ENCODE results near the gene THUMPD1. TPM values are rescaled to one million over a fixed set of nuclear protein-coding genes. Genes with fewer than 3 reads are reported as not detected.

THUMPD1 gene
- total RNA-seq, 1 experiment from 2014 or later = 33.9 TPM

GRCh38 chr16:20695024-20695423 lies 46.6 kb downstream of the THUMPD1 start:
- Histone ChIP-seq H3K79me2 (ENCODE audit: insufficient read depth, low read length) (no peaks in the 10 kb centered on the region), H3K4me1 (ENCODE audit: control insufficient read depth in 1 of 2, insufficient read depth in 2 of 2, low read length in 2 of 2) (peaks cover 0 to 2% of the 10 kb centered on the region in 2 experiments; a peak in 1 of 4 replicates), H3K9me3 (ENCODE audit: control insufficient read depth in 1 of 2, insufficient read depth in 1 of 2, low read depth in 1 of 2, low read length in 2 of 2) (no peaks in the 10 kb centered on the region), H3K9ac (ENCODE audit: low read length) (no peak overlapping the region), H2AFZ (ENCODE audit: low read depth, low read length, poor library complexity, severe bottlenecking) (no peak overlapping the region), H3K27ac (ENCODE audit: low read depth, low read length) (no peak overlapping the region), H3K9me2 (ENCODE audit: insufficient read depth) (no peaks in the 10 kb centered on the region), H3K4me2 (ENCODE audit: low read length) (no peak overlapping the region), H4K20me1 (ENCODE audit: insufficient read depth) (no peaks in the 10 kb centered on the region), H3K36me3 (ENCODE audit: control insufficient read depth in 1 of 2, insufficient read depth in 2 of 2, low read length in 2 of 2) (no peaks in the 10 kb centered on the region), H3K27me3 (ENCODE audit: insufficient read depth, low read length) (peaks cover 22% of the 10 kb centered on the region; the same call in 1 of the 2 replicates), H3K4me3 (replicated peaks in 1 of 2; ENCODE audit: low read depth in 1 of 2, low read length in 2 of 2) (no peak overlapping the region)
- ATAC-seq (no peak), DNase-seq (ENCODE audit: low read depth, low spot score) (no peak)
- intact Hi-C loops (cut with micrococcal nuclease) = no loop called here
- RAD21 ChIA-PET (ENCODE audit: low non-redundant PET in 1 of 2, low total read pairs in 2 of 2, uncharacterized antibody in 2 of 2, unreplicated experiment in 2 of 2) = no interaction called here
- TF ChIP-seq SRF (IDR thresholded peaks at IDR 0.05; ENCODE audit: low read depth) (no peak), ZNF274 (IDR thresholded peaks at IDR 0.05; ENCODE audit: low read depth, low read length) (no peak), ZBTB33 (IDR thresholded peaks at IDR 0.05; ENCODE audit: extremely low read depth, insufficient replicate concordance, low read length) (no peak), FOSL1 (IDR thresholded peaks at IDR 0.05; ENCODE audit: low read depth) (no peak), POLR2A (IDR thresholded peaks at IDR 0.05; ENCODE audit: borderline replicate concordance, extremely low read depth, insufficient read depth, insufficient read length) (no peak), CTCF (IDR thresholded peaks at IDR 0.05 in 2 of 3, conservative IDR thresholded peaks at IDR 0.05 in 1 of 3; ENCODE audit: borderline replicate concordance in 1 of 3, insufficient read depth in 1 of 3, low read depth in 2 of 3, low read length in 2 of 3) (no peak), CEBPB (IDR thresholded peaks at IDR 0.05; ENCODE audit: low read depth) (no peak), ZFX (IDR thresholded peaks at IDR 0.05) (no peak), REST (IDR thresholded peaks at IDR 0.05; ENCODE audit: low read depth) (no peak), YY1 (IDR thresholded peaks at IDR 0.05; ENCODE audit: extremely low read depth, insufficient replicate concordance, low read depth, low read length) (no peak), SP1 (IDR thresholded peaks at IDR 0.05; ENCODE audit: low read depth) (no peak), MAX (IDR thresholded peaks at IDR 0.05) (no peak), SIN3A (IDR thresholded peaks at IDR 0.05; ENCODE audit: low read depth) (no peak), RAD21 (IDR thresholded peaks at IDR 0.05; ENCODE audit: low read depth) (no peak), ATF3 (IDR thresholded peaks at IDR 0.05) (no peak), CBX3 (IDR thresholded peaks at IDR 0.05; ENCODE audit: low read depth) (no peak), EGR1 (IDR thresholded peaks at IDR 0.05; ENCODE audit: low read depth) (no peak), EZH2phosphoT487 (IDR thresholded peaks at IDR 0.05; ENCODE audit: borderline replicate concordance) (no peak), EZH2 (IDR thresholded peaks at IDR 0.05) (no peak), JUND (IDR thresholded peaks at IDR 0.05) (no peak)
- POLR2A ChIA-PET = no interaction called here
- CTCF ChIA-PET = no interaction called here
- no TSS peak for BruUV-seq (replicated peaks)

Data from HCT116 (cell line).